ENCODE measurements around the gene SULT2A1. TPM values are rescaled to one million over a fixed set of nuclear protein-coding genes. Genes with fewer than 3 reads are reported as not detected.
A peak's percentile ranks its signal among the peaks of the same experiment; 100 is the strongest.

Gene SULT2A1
- total RNA-seq, 1 donor from 2014 or later = not detected

GRCh38 chr19:47853003-47853402 is 33.1 kb downstream of the SULT2A1 start:
- H3K4me3 Mint-ChIP-seq (ENCODE audit: unreplicated experiment) = no peak overlapping the region
- TF ChIP-seq, protein P1, sequence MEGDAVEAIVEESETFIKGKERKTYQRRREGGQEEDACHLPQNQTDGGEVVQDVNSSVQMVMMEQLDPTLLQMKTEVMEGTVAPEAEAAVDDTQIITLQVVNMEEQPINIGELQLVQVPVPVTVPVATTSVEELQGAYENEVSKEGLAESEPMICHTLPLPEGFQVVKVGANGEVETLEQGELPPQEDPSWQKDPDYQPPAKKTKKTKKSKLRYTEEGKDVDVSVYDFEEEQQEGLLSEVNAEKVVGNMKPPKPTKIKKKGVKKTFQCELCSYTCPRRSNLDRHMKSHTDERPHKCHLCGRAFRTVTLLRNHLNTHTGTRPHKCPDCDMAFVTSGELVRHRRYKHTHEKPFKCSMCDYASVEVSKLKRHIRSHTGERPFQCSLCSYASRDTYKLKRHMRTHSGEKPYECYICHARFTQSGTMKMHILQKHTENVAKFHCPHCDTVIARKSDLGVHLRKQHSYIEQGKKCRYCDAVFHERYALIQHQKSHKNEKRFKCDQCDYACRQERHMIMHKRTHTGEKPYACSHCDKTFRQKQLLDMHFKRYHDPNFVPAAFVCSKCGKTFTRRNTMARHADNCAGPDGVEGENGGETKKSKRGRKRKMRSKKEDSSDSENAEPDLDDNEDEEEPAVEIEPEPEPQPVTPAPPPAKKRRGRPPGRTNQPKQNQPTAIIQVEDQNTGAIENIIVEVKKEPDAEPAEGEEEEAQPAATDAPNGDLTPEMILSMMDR (IDR thresholded peaks at IDR 0.05; ENCODE audit: unreplicated experiment) = no peak
- H3K9me3 Mint-ChIP-seq (ENCODE audit: unreplicated experiment) = no peaks in the 10 kb centered on the region
- peaks cover 15% of the 10 kb centered on the region for H3K4me1 Mint-ChIP-seq (ENCODE audit: unreplicated experiment)
- H3K36me3 Mint-ChIP-seq (ENCODE audit: low read depth, unreplicated experiment) = no peaks in the 10 kb centered on the region
- H3K27me3 Mint-ChIP-seq (ENCODE audit: unreplicated experiment) = peaks cover 8% of the 10 kb centered on the region
- no peak overlapping the region for H3K27ac Mint-ChIP-seq (ENCODE audit: unreplicated experiment)
- DNase-seq (ENCODE audit: low spot score) = no peak

- Mint-ChIP-seq H3K27ac (ENCODE audit: unreplicated experiment) (peak overlapping the region; percentile 57), H3K36me3 (ENCODE audit: low read depth, unreplicated experiment) (no peaks in the 10 kb centered on the region), H3K4me3 (ENCODE audit: unreplicated experiment) (no peak overlapping the region)
Observed at GRCh38 chr19:47848823-47849473, 37.2 kb downstream of the SULT2A1 start.

GRCh38 chr19:47848425-47848822 is 37.7 kb downstream of the SULT2A1 start:
- peaks cover 8% of the 10 kb centered on the region for H3K27me3 Mint-ChIP-seq (ENCODE audit: unreplicated experiment)
- H3K4me3 Mint-ChIP-seq (ENCODE audit: unreplicated experiment) = no peak overlapping the region

More at GRCh38 chr19:47848823-47849473, 37.2 kb downstream of the SULT2A1 start:
- H3K4me1 Mint-ChIP-seq (ENCODE audit: unreplicated experiment) = peaks cover 16% of the 10 kb centered on the region
- no peaks in the 10 kb centered on the region for H3K9me3 Mint-ChIP-seq (ENCODE audit: unreplicated experiment)
- peaks cover 9% of the 10 kb centered on the region for H3K27me3 Mint-ChIP-seq (ENCODE audit: unreplicated experiment)
- TF ChIP-seq, protein P1 (IDR thresholded peaks at IDR 0.05; ENCODE audit: unreplicated experiment) = peak; percentile 83
- peak; percentile 64 for DNase-seq (ENCODE audit: low spot score)

DNA sequence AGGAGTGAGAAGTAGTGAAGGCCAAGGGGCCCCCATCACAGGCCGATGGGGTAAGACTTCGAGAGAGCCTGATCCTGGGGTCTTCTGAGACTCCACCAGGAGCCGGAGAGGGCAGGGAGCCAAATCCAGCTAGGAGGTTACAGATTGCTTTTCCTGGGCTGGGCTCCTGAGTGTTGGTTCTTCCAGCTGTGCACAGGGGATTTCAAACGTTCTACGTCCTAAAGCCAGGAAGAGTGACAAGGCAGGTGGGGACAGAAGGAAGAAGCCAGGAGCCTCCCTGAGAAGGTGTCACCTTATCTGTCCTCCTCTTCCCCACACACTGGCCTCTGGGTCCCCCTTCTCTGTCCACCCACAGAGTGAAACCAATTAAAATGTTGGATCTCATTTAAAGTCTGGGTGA is 43.2 kb downstream of the SULT2A1 start:
- Mint-ChIP-seq H3K4me3 (ENCODE audit: unreplicated experiment) (no peak overlapping the region), H3K36me3 (ENCODE audit: low read depth, unreplicated experiment) (peaks cover 4% of the 10 kb centered on the region), H3K27me3 (ENCODE audit: unreplicated experiment) (peaks cover 5% of the 10 kb centered on the region), H3K4me1 (ENCODE audit: unreplicated experiment) (peaks cover 21% of the 10 kb centered on the region), H3K27ac (ENCODE audit: unreplicated experiment) (no peak overlapping the region), H3K9me3 (ENCODE audit: unreplicated experiment) (no peaks in the 10 kb centered on the region)
- no peak for DNase-seq (ENCODE audit: low spot score)
- TF ChIP-seq, protein P1 (IDR thresholded peaks at IDR 0.05; ENCODE audit: unreplicated experiment) = no peak

More at GRCh38 chr19:47848425-47848822, 37.7 kb downstream of the SULT2A1 start:
- no peak for DNase-seq (ENCODE audit: low spot score)
- TF ChIP-seq, protein P1 (IDR thresholded peaks at IDR 0.05; ENCODE audit: unreplicated experiment) = no peak
- Mint-ChIP-seq H3K9me3 (ENCODE audit: unreplicated experiment) (no peaks in the 10 kb centered on the region), H3K36me3 (ENCODE audit: low read depth, unreplicated experiment) (no peaks in the 10 kb centered on the region), H3K4me1 (ENCODE audit: unreplicated experiment) (peaks cover 19% of the 10 kb centered on the region), H3K27ac (ENCODE audit: unreplicated experiment) (no peak overlapping the region)

DNA sequence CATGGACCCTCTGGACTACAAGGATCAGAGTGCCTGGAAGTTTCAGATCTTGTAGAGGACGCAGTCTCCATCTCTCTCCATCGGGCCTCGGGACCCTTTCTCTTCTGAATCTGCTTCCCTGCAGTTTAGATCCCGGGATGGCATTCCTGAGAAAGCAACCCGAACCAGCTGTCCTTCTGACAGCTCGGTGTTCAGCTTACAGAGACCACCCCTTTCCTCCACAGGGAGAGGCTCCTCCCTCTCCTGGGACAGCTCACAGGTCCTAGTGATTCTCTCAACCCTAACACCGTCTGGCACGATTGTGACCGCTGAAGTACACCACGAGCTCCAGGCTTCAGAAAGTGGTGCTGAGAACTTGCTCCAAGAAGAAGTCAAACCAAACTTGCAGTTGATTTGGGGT is 46.2 kb downstream of the SULT2A1 start:
- H3K4me3 Mint-ChIP-seq (ENCODE audit: unreplicated experiment) = no peak overlapping the region
- DNase-seq (ENCODE audit: low spot score) = no peak
- no peaks in the 10 kb centered on the region for H3K9me3 Mint-ChIP-seq (ENCODE audit: unreplicated experiment)
- no peak overlapping the region for H3K27ac Mint-ChIP-seq (ENCODE audit: unreplicated experiment)
- peaks cover 4% of the 10 kb centered on the region for H3K36me3 Mint-ChIP-seq (ENCODE audit: low read depth, unreplicated experiment)
- TF ChIP-seq, protein P1 (IDR thresholded peaks at IDR 0.05; ENCODE audit: unreplicated experiment) = no peak
- peaks cover 21% of the 10 kb centered on the region for H3K4me1 Mint-ChIP-seq (ENCODE audit: unreplicated experiment)
- peaks cover 4% of the 10 kb centered on the region for H3K27me3 Mint-ChIP-seq (ENCODE audit: unreplicated experiment)

Measured in endothelial cell (in vitro differentiated cells).